MV-4-11 (cell line): Measurements from ENCODE around the gene TTLL9.

Experiments
- DNase-seq: peaks from one replicate; lab custom pipeline; 2025; lab: John Stamatoyannopoulos, UW

Gene TTLL9

GRCh38 chr20:31945785-31946184 is 75.4 kb downstream of the TTLL9 start:
- DNase-seq = no peak

GRCh38 chr20:31948008-31948407 is 77.6 kb downstream of the TTLL9 start:
- DNase-seq = no peak

- no peak for DNase-seq
Observed at GRCh38 chr20:31949877-31950646, 79.6 kb downstream of the TTLL9 start.

GRCh38 chr20:31951203-31951529 is 80.7 kb downstream of the TTLL9 start:
- DNase-seq = no peak

- peak; percentile 92 for DNase-seq
Observed at GRCh38 chr20:31951530-31952453, 81.4 kb downstream of the TTLL9 start, which contains the start of gene PDRG1. TSS of gene PDRG1 (minus strand) at chr20:31952046. CDS start at chr20:31951961, 85 bp downstream.

GRCh38 chr20:31953556-31954148 is 83.2 kb downstream of the TTLL9 start:
- no peak for DNase-seq

- no peak for DNase-seq
Observed at GRCh38 chr20:31954500-31954899, 84.1 kb downstream of the TTLL9 start.

GRCh38 chr20:31956556-31957526 is 86.4 kb downstream of the TTLL9 start:
- no peak for DNase-seq

GRCh38 chr20:31962761-31963160 is 92.3 kb downstream of the TTLL9 start:
- no peak for DNase-seq

- no peak for DNase-seq
Observed at GRCh38 chr20:31963889-31964288, 93.5 kb downstream of the TTLL9 start.

GRCh38 chr20:31966991-31967655 is 96.7 kb downstream of the TTLL9 start:
- no peak for DNase-seq

- DNase-seq = peak; percentile 38
Observed at GRCh38 chr20:31967830-31968249, 97.4 kb downstream of the TTLL9 start, which contains the start of gene XKR7. TSS of gene XKR7 (plus strand) at chr20:31968151. CDS start at chr20:31968176, 25 bp downstream.

- DNase-seq = peak; percentile 48
Observed at GRCh38 chr20:31968291-31969126, 98.1 kb downstream of the TTLL9 start.

- no peak for DNase-seq
Observed at GRCh38 chr20:31969991-31970390, 99.6 kb downstream of the TTLL9 start.

GRCh38 chr20:31972471-31973021 is 102.1 kb downstream of the TTLL9 start:
- no peak for DNase-seq

- no peak for DNase-seq
Observed at GRCh38 chr20:31974296-31974695, 103.9 kb downstream of the TTLL9 start.

- DNase-seq = no peak
Observed at GRCh38 chr20:31974951-31975487, 104.6 kb downstream of the TTLL9 start.

- no peak for DNase-seq
Observed at GRCh38 chr20:31975874-31976273, 105.4 kb downstream of the TTLL9 start.

GRCh38 chr20:31977080-31977479 is 106.6 kb downstream of the TTLL9 start:
- DNase-seq = no peak
